WTC11 (cell line): ENCODE results near the gene CKAP2L. TPM values are rescaled to one million over a fixed set of nuclear protein-coding genes. Genes with fewer than 3 reads are reported as not detected.

Experiments used
- ATAC-seq: fragments of 200-7000 bp; cut with Tn5 transposase; 2 replicates; pipeline ENCODE4 v1.10.0; 2021; ENCODE audit warnings: mild to moderate bottlenecking, moderate library complexity
- CTCF ChIA-PET: fragments of 300-600 bp; sonication (Branson Sonifier 250); formaldehyde crosslinking; loops from one replicate; lab custom pipeline; 2021; ENCODE audit warnings: antibody characterized with exemption; lab: Charles Lee
- POLR2A ChIA-PET: fragments of 350-600 bp; sonication (Branson Sonifier 250); formaldehyde crosslinking; loops from one replicate; lab custom pipeline; 2021; ENCODE audit warnings: antibody characterized with exemption; lab: Charles Lee
- DNase-seq: peaks from one replicate; pipeline ENCODE4 v3.0.0; 2021; ENCODE audit warnings: low spot score
- H3K27ac Mint-ChIP-seq: 2 replicates; pipeline ENCODE4 v1.8.0; 2021; ENCODE audit warnings: mixed read lengths
- H3K27me3 Mint-ChIP-seq: 2 replicates; pipeline ENCODE4 v1.8.0; 2021; ENCODE audit warnings: low read depth, mild to moderate bottlenecking, moderate library complexity, mixed read lengths
- H3K36me3 Mint-ChIP-seq: 2 replicates; pipeline ENCODE4 v1.8.0; 2021; ENCODE audit warnings: mixed read lengths
- H3K4me1 Mint-ChIP-seq: 2 replicates; pipeline ENCODE4 v1.8.0; 2022; ENCODE audit warnings: mixed read lengths
- H3K4me3 Mint-ChIP-seq: 2 replicates; pipeline ENCODE4 v1.8.0; 2021; ENCODE audit warnings: mild to moderate bottlenecking, moderate library complexity, mixed read lengths
- H3K9me3 Mint-ChIP-seq: 2 replicates; pipeline ENCODE4 v1.8.0; 2021; ENCODE audit warnings: mixed read lengths
- ELF4 ChIP-seq: sonication (generic); formaldehyde crosslinking; IDR thresholded peaks from 2 replicates; pipeline ENCODE4 v1.8.1; 2022; ENCODE audit warnings: low read depth, mild to moderate bottlenecking, moderate library complexity, missing genetic modification reagents
- EMX1 ChIP-seq: fragments of 250-450 bp; sonication (Bioruptor Pico); IDR thresholded peaks from 2 replicates; pipeline ENCODE4 v1.8.0; 2021; ENCODE audit warnings: mild to moderate bottlenecking
- GTF2I ChIP-seq: fragments of 250-450 bp; sonication (Bioruptor Pico); conservative IDR thresholded peaks from 2 replicates; pipeline ENCODE4 v1.4.0; 2021; ENCODE audit warnings: mild to moderate bottlenecking
- JUN ChIP-seq: sonication (generic); formaldehyde crosslinking; IDR thresholded peaks from 2 replicates; pipeline ENCODE4 v1.8.0; 2023; ENCODE audit warnings: mild to moderate bottlenecking, missing genetic modification reagents
- NFE2L1 ChIP-seq: sonication (generic); formaldehyde crosslinking; IDR thresholded peaks from 2 replicates; pipeline ENCODE4 v1.8.1; 2023; ENCODE audit warnings: missing genetic modification reagents
- NR3C1 ChIP-seq: sonication (generic); formaldehyde crosslinking; conservative IDR thresholded peaks from 2 replicates; pipeline ENCODE4 v1.8.1; 2023; ENCODE audit warnings: low read depth, mild to moderate bottlenecking, missing genetic modification reagents
- OVOL2 ChIP-seq: fragments of 250-450 bp; sonication (Bioruptor Pico); IDR thresholded peaks from 2 replicates; pipeline ENCODE4 v1.9.0; 2021; ENCODE audit warnings: mild to moderate bottlenecking, borderline replicate concordance
- SMAD3 ChIP-seq: sonication (generic); formaldehyde crosslinking; IDR thresholded peaks from 2 replicates; pipeline ENCODE4 v1.8.0; 2022; ENCODE audit warnings: missing genetic modification reagents, mild to moderate bottlenecking, borderline replicate concordance
- TEAD1 ChIP-seq: sonication (generic); formaldehyde crosslinking; IDR thresholded peaks from 2 replicates; pipeline ENCODE4 v1.8.0; 2022; ENCODE audit warnings: mild to moderate bottlenecking, missing genetic modification reagents
- ZNF317 ChIP-seq: sonication (generic); formaldehyde crosslinking; IDR thresholded peaks from 2 replicates; pipeline ENCODE4 v1.8.1; 2023; ENCODE audit warnings: low read depth, mild to moderate bottlenecking, moderate library complexity, missing genetic modification reagents, borderline replicate concordance
- ZNF423 ChIP-seq: fragments of 250-450 bp; sonication (Bioruptor Pico); IDR thresholded peaks from 2 replicates; pipeline ENCODE4 v2.1.2; 2022; ENCODE audit warnings: mild to moderate bottlenecking, moderate library complexity
- total RNA-seq: library from RNA; stranded (reverse); gene quantifications from 3 replicates; pipeline ENCODE4 v1.2.3, GENCODE V29; 2021
- TF ChIP-seq, protein P1 (sequence below): sonication (generic); formaldehyde crosslinking; IDR thresholded peaks from 2 replicates; pipeline ENCODE4 v1.8.0; 2022; ENCODE audit warnings: missing genetic modification reagents
- TF ChIP-seq, protein P2 (sequence below): sonication (generic); formaldehyde crosslinking; IDR thresholded peaks from 2 replicates; pipeline ENCODE4 v1.8.0; 2022; ENCODE audit warnings: mild to moderate bottlenecking, missing genetic modification reagents
- TF ChIP-seq, protein P3 (sequence below): fragments of 250-450 bp; sonication (Bioruptor Pico); IDR thresholded peaks from 2 replicates; pipeline ENCODE4 v2.1.2; 2022; ENCODE audit warnings: mild to moderate bottlenecking, moderate library complexity
- TF ChIP-seq, protein P4 (sequence below): fragments of 200-600 bp; IDR thresholded peaks from 2 replicates; pipeline ENCODE4 v1.8.0; 2022; ENCODE audit warnings: antibody characterized with exemption
- TF ChIP-seq, protein P5 (sequence below): sonication (generic); formaldehyde crosslinking; IDR thresholded peaks from 2 replicates; pipeline ENCODE4 v1.8.1; 2022; ENCODE audit warnings: mild to moderate bottlenecking, missing genetic modification reagents, moderate library complexity, borderline replicate concordance

Gene CKAP2L
- total RNA-seq, 1 experiment from 2014 or later, result 25.6 TPM

GRCh38 chr2:112691881-112692281 is 72.5 kb downstream of the CKAP2L start (continued):
- no peak for TF ChIP-seq ELF4 (CRISPR knock-in tag)
- TF ChIP-seq NFE2L1 (CRISPR knock-in tag), result no peak
- TF ChIP-seq OVOL2 (CRISPR knock-in tag), result no peak
- TF ChIP-seq EMX1 (CRISPR knock-in tag), result no peak
- TF ChIP-seq, protein P1, sequence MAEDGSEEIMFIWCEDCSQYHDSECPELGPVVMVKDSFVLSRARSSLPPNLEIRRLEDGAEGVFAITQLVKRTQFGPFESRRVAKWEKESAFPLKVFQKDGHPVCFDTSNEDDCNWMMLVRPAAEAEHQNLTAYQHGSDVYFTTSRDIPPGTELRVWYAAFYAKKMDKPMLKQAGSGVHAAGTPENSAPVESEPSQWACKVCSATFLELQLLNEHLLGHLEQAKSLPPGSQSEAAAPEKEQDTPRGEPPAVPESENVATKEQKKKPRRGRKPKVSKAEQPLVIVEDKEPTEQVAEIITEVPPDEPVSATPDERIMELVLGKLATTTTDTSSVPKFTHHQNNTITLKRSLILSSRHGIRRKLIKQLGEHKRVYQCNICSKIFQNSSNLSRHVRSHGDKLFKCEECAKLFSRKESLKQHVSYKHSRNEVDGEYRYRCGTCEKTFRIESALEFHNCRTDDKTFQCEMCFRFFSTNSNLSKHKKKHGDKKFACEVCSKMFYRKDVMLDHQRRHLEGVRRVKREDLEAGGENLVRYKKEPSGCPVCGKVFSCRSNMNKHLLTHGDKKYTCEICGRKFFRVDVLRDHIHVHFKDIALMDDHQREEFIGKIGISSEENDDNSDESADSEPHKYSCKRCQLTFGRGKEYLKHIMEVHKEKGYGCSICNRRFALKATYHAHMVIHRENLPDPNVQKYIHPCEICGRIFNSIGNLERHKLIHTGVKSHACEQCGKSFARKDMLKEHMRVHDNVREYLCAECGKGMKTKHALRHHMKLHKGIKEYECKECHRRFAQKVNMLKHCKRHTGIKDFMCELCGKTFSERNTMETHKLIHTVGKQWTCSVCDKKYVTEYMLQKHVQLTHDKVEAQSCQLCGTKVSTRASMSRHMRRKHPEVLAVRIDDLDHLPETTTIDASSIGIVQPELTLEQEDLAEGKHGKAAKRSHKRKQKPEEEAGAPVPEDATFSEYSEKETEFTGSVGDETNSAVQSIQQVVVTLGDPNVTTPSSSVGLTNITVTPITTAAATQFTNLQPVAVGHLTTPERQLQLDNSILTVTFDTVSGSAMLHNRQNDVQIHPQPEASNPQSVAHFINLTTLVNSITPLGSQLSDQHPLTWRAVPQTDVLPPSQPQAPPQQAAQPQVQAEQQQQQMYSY (CRISPR knock-in tag), result no peak
- TF ChIP-seq SMAD3 (CRISPR knock-in tag), result no peak

DNA sequence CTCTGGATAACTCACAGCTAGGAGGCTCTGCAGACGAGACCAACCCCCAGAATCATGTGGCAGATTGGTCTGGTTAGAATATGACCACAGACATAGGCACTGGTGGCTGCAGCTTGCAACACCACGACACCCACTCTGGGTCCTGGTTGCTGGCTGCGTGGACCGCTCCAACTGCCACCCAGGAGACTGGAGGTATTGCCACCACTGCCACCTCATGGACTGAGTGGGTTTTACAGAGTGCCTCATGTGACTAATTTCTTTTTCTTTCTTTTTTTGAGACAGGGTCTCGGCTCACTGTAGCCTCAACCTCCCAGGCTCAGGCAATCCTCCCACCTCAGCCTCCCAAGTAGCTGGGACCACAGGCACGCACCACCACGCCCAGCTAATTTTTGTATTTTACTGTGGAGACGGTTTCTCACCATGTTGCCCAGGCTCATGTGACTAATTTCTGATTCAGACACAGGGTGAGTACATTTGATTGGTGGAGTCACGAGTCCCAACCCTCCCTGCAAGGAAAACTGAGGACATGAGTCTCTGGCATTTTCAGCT is 73.5 kb downstream of the CKAP2L start:
- TF ChIP-seq JUN (CRISPR knock-in tag), result no peak
- TF ChIP-seq TEAD1 (CRISPR knock-in tag), result no peak
- no peak for TF ChIP-seq ZNF423 (CRISPR knock-in tag)
- TF ChIP-seq, protein P2, sequence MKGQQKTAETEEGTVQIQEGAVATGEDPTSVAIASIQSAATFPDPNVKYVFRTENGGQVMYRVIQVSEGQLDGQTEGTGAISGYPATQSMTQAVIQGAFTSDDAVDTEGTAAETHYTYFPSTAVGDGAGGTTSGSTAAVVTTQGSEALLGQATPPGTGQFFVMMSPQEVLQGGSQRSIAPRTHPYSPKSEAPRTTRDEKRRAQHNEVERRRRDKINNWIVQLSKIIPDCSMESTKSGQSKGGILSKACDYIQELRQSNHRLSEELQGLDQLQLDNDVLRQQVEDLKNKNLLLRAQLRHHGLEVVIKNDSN (CRISPR knock-in tag), result peak; percentile 45; the same call in 1 of the 2 replicates
- TF ChIP-seq ZNF317 (CRISPR knock-in tag), result no peak
- no peak for TF ChIP-seq NR3C1 (CRISPR knock-in tag)
- TF ChIP-seq, protein P3, sequence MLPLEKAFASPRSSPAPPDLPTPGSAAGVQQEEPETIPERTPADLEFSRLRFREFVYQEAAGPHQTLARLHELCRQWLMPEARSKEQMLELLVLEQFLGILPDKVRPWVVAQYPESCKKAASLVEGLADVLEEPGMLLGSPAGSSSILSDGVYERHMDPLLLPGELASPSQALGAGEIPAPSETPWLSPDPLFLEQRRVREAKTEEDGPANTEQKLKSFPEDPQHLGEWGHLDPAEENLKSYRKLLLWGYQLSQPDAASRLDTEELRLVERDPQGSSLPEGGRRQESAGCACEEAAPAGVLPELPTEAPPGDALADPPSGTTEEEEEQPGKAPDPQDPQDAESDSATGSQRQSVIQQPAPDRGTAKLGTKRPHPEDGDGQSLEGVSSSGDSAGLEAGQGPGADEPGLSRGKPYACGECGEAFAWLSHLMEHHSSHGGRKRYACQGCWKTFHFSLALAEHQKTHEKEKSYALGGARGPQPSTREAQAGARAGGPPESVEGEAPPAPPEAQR (CRISPR knock-in tag), result no peak
- 0 out of 2 replicates have a peak, but pooled peaks have one; percentile 5 for TF ChIP-seq GTF2I (CRISPR knock-in tag)
- TF ChIP-seq, protein P4, sequence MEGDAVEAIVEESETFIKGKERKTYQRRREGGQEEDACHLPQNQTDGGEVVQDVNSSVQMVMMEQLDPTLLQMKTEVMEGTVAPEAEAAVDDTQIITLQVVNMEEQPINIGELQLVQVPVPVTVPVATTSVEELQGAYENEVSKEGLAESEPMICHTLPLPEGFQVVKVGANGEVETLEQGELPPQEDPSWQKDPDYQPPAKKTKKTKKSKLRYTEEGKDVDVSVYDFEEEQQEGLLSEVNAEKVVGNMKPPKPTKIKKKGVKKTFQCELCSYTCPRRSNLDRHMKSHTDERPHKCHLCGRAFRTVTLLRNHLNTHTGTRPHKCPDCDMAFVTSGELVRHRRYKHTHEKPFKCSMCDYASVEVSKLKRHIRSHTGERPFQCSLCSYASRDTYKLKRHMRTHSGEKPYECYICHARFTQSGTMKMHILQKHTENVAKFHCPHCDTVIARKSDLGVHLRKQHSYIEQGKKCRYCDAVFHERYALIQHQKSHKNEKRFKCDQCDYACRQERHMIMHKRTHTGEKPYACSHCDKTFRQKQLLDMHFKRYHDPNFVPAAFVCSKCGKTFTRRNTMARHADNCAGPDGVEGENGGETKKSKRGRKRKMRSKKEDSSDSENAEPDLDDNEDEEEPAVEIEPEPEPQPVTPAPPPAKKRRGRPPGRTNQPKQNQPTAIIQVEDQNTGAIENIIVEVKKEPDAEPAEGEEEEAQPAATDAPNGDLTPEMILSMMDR, result peak; percentile 31; the same call in 1 of the 2 replicates
- TF ChIP-seq, protein P5, sequence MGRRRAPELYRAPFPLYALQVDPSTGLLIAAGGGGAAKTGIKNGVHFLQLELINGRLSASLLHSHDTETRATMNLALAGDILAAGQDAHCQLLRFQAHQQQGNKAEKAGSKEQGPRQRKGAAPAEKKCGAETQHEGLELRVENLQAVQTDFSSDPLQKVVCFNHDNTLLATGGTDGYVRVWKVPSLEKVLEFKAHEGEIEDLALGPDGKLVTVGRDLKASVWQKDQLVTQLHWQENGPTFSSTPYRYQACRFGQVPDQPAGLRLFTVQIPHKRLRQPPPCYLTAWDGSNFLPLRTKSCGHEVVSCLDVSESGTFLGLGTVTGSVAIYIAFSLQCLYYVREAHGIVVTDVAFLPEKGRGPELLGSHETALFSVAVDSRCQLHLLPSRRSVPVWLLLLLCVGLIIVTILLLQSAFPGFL, result no peak
- TF ChIP-seq, all 79 proteins: peak for 3
- peak; percentile 82 for ATAC-seq
- Mint-ChIP-seq H3K27me3 (no peaks in the 10 kb centered on the region), H3K36me3 (no peaks in the 10 kb centered on the region), H3K27ac (no peak overlapping the region), H3K9me3 (no peaks in the 10 kb centered on the region), H3K4me1 (peaks cover 7% of the 10 kb centered on the region), H3K4me3 (no peak overlapping the region)
- POLR2A ChIA-PET, result no interaction called here
- DNase-seq, result peak; percentile 60
- CTCF ChIA-PET, result interaction anchor here (0.8 to 2.4 kb wide), 12 partner anchors 10 to 194 kb away, joined by 3 to 9 read pairs (median 4); partner anchors contain the start of genes CHCHD5 and SLC20A1
